H9 (cell line): ENCODE results near the gene NOL9. TPM values are rescaled to one million over a fixed set of nuclear protein-coding genes. Genes with fewer than 3 reads are reported as not detected.

Source experiments
- DNase-seq: peaks from one replicate; pipeline ENCODE4 v3.0.0-alpha.2; 2017
- H2AFZ ChIP-seq: one replicate; pipeline ENCODE4 v1.6.1; 2013; ENCODE audit warnings: mild to moderate bottlenecking, low read length, control low read depth, moderate library complexity
- H2AK5ac ChIP-seq: 2 replicates; pipeline ENCODE4 v1.6.1; 2013; ENCODE audit warnings: low read length, control low read depth, mixed read lengths; ENCODE audit not compliant: insufficient read length
- H2BK120ac ChIP-seq: one replicate; pipeline ENCODE4 v1.6.1; 2013; ENCODE audit warnings: low read depth, mild to moderate bottlenecking, low read length, control low read depth, inconsistent platforms; ENCODE audit not compliant: poor library complexity, severe bottlenecking
- H2BK12ac ChIP-seq: 2 replicates; pipeline ENCODE4 v1.6.1; 2013; ENCODE audit warnings: low read length, control low read depth, mixed read lengths, low read depth; ENCODE audit not compliant: insufficient read length
- H2BK15ac ChIP-seq: 2 replicates; pipeline ENCODE4 v1.6.1; 2013; ENCODE audit warnings: low read depth, low read length, control low read depth
- H2BK20ac ChIP-seq: one replicate; pipeline ENCODE4 v1.6.1; 2013; ENCODE audit warnings: low read depth, mild to moderate bottlenecking, low read length, control low read depth, inconsistent platforms; ENCODE audit not compliant: poor library complexity, severe bottlenecking
- H2BK5ac ChIP-seq: 2 replicates; pipeline ENCODE4 v1.6.1; 2013; ENCODE audit warnings: low read length, control low read depth, mixed read lengths; ENCODE audit not compliant: insufficient read length
- H3K14ac ChIP-seq: 2 replicates; pipeline ENCODE4 v1.6.1; 2013; ENCODE audit warnings: low read length, control low read depth; ENCODE audit not compliant: insufficient read depth
- H3K18ac ChIP-seq: 2 replicates; pipeline ENCODE4 v1.6.1; 2013; ENCODE audit warnings: low read depth, mild to moderate bottlenecking, mixed read lengths, low read length, control low read depth; ENCODE audit not compliant: insufficient read length
- H3K23ac ChIP-seq: 2 replicates; pipeline ENCODE4 v1.6.1; 2013; ENCODE audit warnings: low read length, control low read depth, mixed read lengths, low read depth; ENCODE audit not compliant: insufficient read length
- H3K23me2 ChIP-seq: 2 replicates; pipeline ENCODE4 v1.6.1; 2013; ENCODE audit warnings: low read depth, mild to moderate bottlenecking, mixed read lengths, low read length, control low read depth; ENCODE audit not compliant: insufficient read length, poor library complexity, severe bottlenecking
- H3K27ac ChIP-seq: 2 replicates; pipeline ENCODE4 v1.5.1; 2013; ENCODE audit warnings: low read length, control low read depth, mixed read lengths, low read depth; ENCODE audit not compliant: insufficient read length
- H3K27me3 ChIP-seq: 2 replicates; pipeline ENCODE4 v1.6.1; 2013; ENCODE audit warnings: low read length, control low read depth, inconsistent platforms; ENCODE audit not compliant: insufficient read depth
- H3K4ac ChIP-seq: 2 replicates; pipeline ENCODE4 v1.6.1; 2013; ENCODE audit warnings: low read depth, mild to moderate bottlenecking, control low read depth, inconsistent platforms, low read length, moderate library complexity
- H3K4me1 ChIP-seq: 2 replicates; pipeline ENCODE4 v1.6.1; 2013; ENCODE audit warnings: low read length, control low read depth, inconsistent platforms; ENCODE audit not compliant: insufficient read depth
- H3K4me2 ChIP-seq: 2 replicates; pipeline ENCODE4 v1.6.1; 2013; ENCODE audit warnings: low read length, control low read depth, mixed read lengths; ENCODE audit not compliant: insufficient read length, insufficient read depth
- H3K56ac ChIP-seq: 2 replicates; pipeline ENCODE4 v1.6.1; 2013; ENCODE audit warnings: low read depth, mild to moderate bottlenecking, mixed read lengths, low read length, control low read depth; ENCODE audit not compliant: insufficient read length
- H3K79me1 ChIP-seq: 2 replicates; pipeline ENCODE4 v1.6.1; 2013; ENCODE audit warnings: low read depth, mild to moderate bottlenecking, moderate library complexity, low read length, control low read depth, inconsistent platforms; ENCODE audit not compliant: insufficient read depth, poor library complexity, severe bottlenecking
- H3K79me2 ChIP-seq: 2 replicates; pipeline ENCODE4 v1.6.1; 2013; ENCODE audit warnings: low read length, control low read depth, inconsistent platforms; ENCODE audit not compliant: insufficient read depth
- H3K9ac ChIP-seq: 2 replicates; pipeline ENCODE4 v1.6.1; 2013; ENCODE audit warnings: low read length, control low read depth, mixed read lengths; ENCODE audit not compliant: insufficient read length; ENCODE audit errors: extremely low read depth
- H3K9me3 ChIP-seq: one replicate; pipeline ENCODE4 v1.6.1; 2013; ENCODE audit warnings: low read depth, low read length, inconsistent platforms; ENCODE audit not compliant: control insufficient read depth
- H3T11ph ChIP-seq: one replicate; pipeline ENCODE4 v1.6.1; 2013; ENCODE audit warnings: mild to moderate bottlenecking, low read length, control low read depth, inconsistent platforms
- H4K20me1 ChIP-seq: one replicate; pipeline ENCODE4 v1.6.1; 2013; ENCODE audit not compliant: control insufficient read depth, insufficient read length, insufficient read depth
- H4K5ac ChIP-seq: 2 replicates; pipeline ENCODE4 v1.6.1; 2013; ENCODE audit warnings: low read depth, mild to moderate bottlenecking, mixed read lengths, low read length, control low read depth; ENCODE audit not compliant: insufficient read length
- H4K8ac ChIP-seq: replicated peaks from 2 replicates; pipeline ENCODE4 v1.6.1; 2013; ENCODE audit warnings: low read length, control low read depth, mixed read lengths, low read depth; ENCODE audit not compliant: insufficient read length
- H4K91ac ChIP-seq: 2 replicates; pipeline ENCODE4 v1.6.1; 2013; ENCODE audit warnings: low read depth, mild to moderate bottlenecking, moderate library complexity, mixed read lengths, low read length, control low read depth; ENCODE audit not compliant: insufficient read length
- H3K27ac Mint-ChIP-seq, 3 experiments: 2 replicates in 2 of 3; 3 replicates in 1 of 3; pipeline ENCODE4 v1.8.0; 2020 to 2021; ENCODE audit warnings: mixed read lengths in 3 of 3, mild to moderate bottlenecking in 1 of 3, moderate library complexity in 1 of 3
- H3K27me3 Mint-ChIP-seq: 2 replicates; pipeline ENCODE4 v1.8.0; 2021; ENCODE audit warnings: low read depth, mild to moderate bottlenecking, moderate library complexity, mixed read lengths
- H3K36me3 Mint-ChIP-seq, 3 experiments: 2 replicates in 2 of 3; 3 replicates in 1 of 3; pipeline ENCODE4 v1.8.0; 2020 to 2021; ENCODE audit warnings: low read depth in 3 of 3, mixed read lengths in 3 of 3; ENCODE audit not compliant: insufficient read depth in 1 of 3
- H3K4me1 Mint-ChIP-seq, 2 experiments: 2 replicates each; pipeline ENCODE4 v1.8.0; 2020; ENCODE audit warnings: mixed read lengths in 2 of 2
- H3K4me3 Mint-ChIP-seq, 2 experiments: 2 replicates in 1 of 2; 3 replicates in 1 of 2; pipeline ENCODE4 v1.8.0; 2020 to 2021; ENCODE audit warnings: mild to moderate bottlenecking in 2 of 2, mixed read lengths in 2 of 2, moderate library complexity in 1 of 2
- H3K9me3 Mint-ChIP-seq, 2 experiments: 2 replicates in 1 of 2; 3 replicates in 1 of 2; pipeline ENCODE4 v1.8.0; 2020; ENCODE audit warnings: mild to moderate bottlenecking in 2 of 2, mixed read lengths in 2 of 2, moderate library complexity in 1 of 2
- CTCF ChIP-seq: fragments of 200-600 bp; sonication (generic); conservative IDR thresholded peaks from 3 replicates; pipeline ENCODE4 v1.8.0; 2021; ENCODE audit warnings: antibody characterized with exemption, mild to moderate bottlenecking
- WGBS: extraction: QIAGEN DNeasy Blood & Tissue Kit; methylation state at CpG from one replicate; pipeline ENCODE4 v1.1.7; 2013; ENCODE audit warnings: missing lambda C conversion rate, low lambda C conversion rate, mixed read lengths; ENCODE audit not compliant: insufficient read length; ENCODE audit errors: extremely low coverage; 5-methylcytosine and 5-hydroxymethylcytosine counted together
- total RNA-seq: library from RNA; stranded (reverse); gene quantifications from 2 replicates; pipeline ENCODE4 v1.2.1, GENCODE V29; 2021

Gene NOL9
- total RNA-seq, 1 experiment from 2014 or later: 50.4 TPM

DNA sequence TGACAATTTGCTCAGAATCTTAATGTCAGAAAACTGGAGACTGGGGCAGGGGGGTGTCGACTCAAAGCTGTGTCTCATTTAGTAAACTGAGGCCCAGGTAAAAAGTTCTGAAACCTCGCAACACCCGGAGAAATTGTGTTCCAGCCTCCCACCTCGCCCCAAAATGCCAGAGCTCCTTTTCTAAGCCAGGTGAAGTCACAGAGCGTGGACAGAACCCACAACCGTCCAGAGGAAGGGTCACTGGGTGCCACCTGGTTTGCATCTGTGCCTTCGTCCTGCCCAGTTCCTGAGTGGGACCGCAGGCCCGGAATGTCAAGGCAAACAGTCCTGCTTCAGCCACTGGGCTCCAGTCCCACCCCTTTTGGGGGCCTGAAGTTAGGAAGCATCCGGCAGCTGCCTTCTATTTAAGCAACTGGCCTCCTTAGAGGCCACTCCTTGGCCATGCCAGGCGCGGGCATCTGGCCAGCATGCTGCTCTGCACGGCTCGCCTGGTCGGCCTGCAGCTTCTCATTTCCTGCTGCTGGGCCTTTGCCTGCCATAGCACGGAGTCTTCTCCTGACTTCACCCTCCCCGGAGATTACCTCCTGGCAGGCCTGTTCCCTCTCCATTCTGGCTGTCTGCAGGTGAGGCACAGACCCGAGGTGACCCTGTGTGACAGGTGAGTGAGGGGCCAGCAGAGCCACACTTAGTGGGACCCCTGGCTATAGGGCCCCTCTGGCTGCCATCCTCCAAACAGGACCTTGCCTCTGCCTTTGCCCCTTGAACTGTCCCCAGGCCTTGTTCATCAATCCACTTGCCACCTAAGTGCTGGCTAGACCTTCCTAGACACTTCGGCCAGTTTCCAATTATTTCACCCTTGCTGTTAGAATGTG lies 830 bp upstream of the NOL9 start, which contains the start of gene TAS1R1:
Gene TAS1R1 (plus strand): TSS at position 401 of the 872 bp plus-strand sequence. CDS start 67 bp downstream, at position 468.
- no CpG with 5 or more reads among the region's 19 CpGs for WGBS

More for the DNA sequence above, 830 bp upstream of the NOL9 start, which contains the start of gene TAS1R1:
- H3T11ph ChIP-seq: no peak within 1 kb of the TSS
- H4K91ac ChIP-seq: no peak within 1 kb of the TSS
- H4K5ac ChIP-seq: no peak within 1 kb of the TSS
- no peak within 1 kb of the TSS for H2BK15ac ChIP-seq
- peak within 1 kb of the TSS; percentile 80 to 90 for H3K4me3 Mint-ChIP-seq
- peaks cover 6% of the 10 kb centered on the region for H3K23me2 ChIP-seq
- H3K9ac ChIP-seq: peak within 1 kb of the TSS; percentile 81
- no peaks in the 10 kb centered on the region for H4K20me1 ChIP-seq
- H3K27ac ChIP-seq: no peak within 1 kb of the TSS
- no peak for TF ChIP-seq CTCF
- 0 out of 2 replicates have a peak, but pooled peaks cover 2% of the 10 kb centered on the region for H3K4me1 ChIP-seq
- H3K36me3 Mint-ChIP-seq: peaks cover 5 to 13% (median 10%) of the 10 kb centered on the region in 3 experiments; a peak in 6 of 7 replicates
- no peak within 1 kb of the TSS for H3K18ac ChIP-seq
- no peak within 1 kb of the TSS for H2AK5ac ChIP-seq
- no peak within 1 kb of the TSS for H3K56ac ChIP-seq
- no peak within 1 kb of the TSS for H3K4ac ChIP-seq
- no peak within 1 kb of the TSS for H3K23ac ChIP-seq
- H4K8ac ChIP-seq: no peak within 1 kb of the TSS
- H3K14ac ChIP-seq: peak within 1 kb of the TSS; percentile 84
- no peak within 1 kb of the TSS for H3K27ac Mint-ChIP-seq
- peak within 1 kb of the TSS; percentile 78 for H2AFZ ChIP-seq
- no peaks in the 10 kb centered on the region; the same call in none of the 2 replicates for H3K27me3 Mint-ChIP-seq
- no peaks in the 10 kb centered on the region for H3K9me3 Mint-ChIP-seq
- no peaks in the 10 kb centered on the region for H3K27me3 ChIP-seq
- no peaks in the 10 kb centered on the region for H3K9me3 ChIP-seq
- peak within 1 kb of the TSS; percentile 91 for H3K4me2 ChIP-seq
- H2BK120ac ChIP-seq: no peak within 1 kb of the TSS
- H3K79me2 ChIP-seq: peaks cover 7% of the 10 kb centered on the region; the same call in 1 of the 2 replicates
- H2BK12ac ChIP-seq: no peak within 1 kb of the TSS
- H3K79me1 ChIP-seq: peaks cover 6% of the 10 kb centered on the region
- H2BK5ac ChIP-seq: no peak within 1 kb of the TSS
- no peak for DNase-seq
- H2BK20ac ChIP-seq: no peak within 1 kb of the TSS
- peaks cover 9 to 12% of the 10 kb centered on the region in 2 experiments for H3K4me1 Mint-ChIP-seq
